GM18526 (cell line): Measurements from ENCODE around the gene SLC4A5.

Source experiments
- POLR2A ChIP-seq: IDR thresholded peaks from 3 replicates; pipeline ENCODE4 v1.6.1; 2011; ENCODE audit not compliant: insufficient read length; ENCODE audit errors: extremely low read depth

SLC4A5 gene, protein sequence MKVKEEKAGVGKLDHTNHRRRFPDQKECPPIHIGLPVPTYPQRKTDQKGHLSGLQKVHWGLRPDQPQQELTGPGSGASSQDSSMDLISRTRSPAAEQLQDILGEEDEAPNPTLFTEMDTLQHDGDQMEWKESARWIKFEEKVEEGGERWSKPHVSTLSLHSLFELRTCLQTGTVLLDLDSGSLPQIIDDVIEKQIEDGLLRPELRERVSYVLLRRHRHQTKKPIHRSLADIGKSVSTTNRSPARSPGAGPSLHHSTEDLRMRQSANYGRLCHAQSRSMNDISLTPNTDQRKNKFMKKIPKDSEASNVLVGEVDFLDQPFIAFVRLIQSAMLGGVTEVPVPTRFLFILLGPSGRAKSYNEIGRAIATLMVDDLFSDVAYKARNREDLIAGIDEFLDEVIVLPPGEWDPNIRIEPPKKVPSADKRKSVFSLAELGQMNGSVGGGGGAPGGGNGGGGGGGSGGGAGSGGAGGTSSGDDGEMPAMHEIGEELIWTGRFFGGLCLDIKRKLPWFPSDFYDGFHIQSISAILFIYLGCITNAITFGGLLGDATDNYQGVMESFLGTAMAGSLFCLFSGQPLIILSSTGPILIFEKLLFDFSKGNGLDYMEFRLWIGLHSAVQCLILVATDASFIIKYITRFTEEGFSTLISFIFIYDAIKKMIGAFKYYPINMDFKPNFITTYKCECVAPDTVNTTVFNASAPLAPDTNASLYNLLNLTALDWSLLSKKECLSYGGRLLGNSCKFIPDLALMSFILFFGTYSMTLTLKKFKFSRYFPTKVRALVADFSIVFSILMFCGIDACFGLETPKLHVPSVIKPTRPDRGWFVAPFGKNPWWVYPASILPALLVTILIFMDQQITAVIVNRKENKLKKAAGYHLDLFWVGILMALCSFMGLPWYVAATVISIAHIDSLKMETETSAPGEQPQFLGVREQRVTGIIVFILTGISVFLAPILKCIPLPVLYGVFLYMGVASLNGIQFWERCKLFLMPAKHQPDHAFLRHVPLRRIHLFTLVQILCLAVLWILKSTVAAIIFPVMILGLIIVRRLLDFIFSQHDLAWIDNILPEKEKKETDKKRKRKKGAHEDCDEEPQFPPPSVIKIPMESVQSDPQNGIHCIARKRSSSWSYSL

DNA sequence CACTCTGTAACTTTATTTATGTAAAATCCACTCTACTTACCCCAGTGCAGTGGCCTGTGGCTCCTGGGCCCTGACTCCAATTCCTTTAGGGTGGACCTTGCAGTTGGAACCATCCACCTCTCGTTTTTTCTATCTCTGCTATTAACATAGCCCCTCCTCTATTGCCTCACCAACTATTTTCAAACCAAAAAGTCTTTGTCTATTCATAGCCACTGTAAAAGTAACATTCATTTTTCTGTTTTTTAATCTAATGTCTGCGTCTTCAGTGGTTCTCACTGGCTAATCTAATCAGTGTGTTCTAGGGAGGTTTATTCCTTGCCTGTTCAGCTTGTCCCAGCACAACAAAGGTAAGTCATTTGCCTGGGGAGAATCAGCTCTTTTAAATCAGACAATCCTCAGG is at the start of gene SLC4A5:
SLC4A5 (minus strand) TSS at position 101 of the 400 bp plus-strand sequence. CDS start 28,393 bp downstream, outside the sequence.
- no peak for TF ChIP-seq POLR2A

DNA sequence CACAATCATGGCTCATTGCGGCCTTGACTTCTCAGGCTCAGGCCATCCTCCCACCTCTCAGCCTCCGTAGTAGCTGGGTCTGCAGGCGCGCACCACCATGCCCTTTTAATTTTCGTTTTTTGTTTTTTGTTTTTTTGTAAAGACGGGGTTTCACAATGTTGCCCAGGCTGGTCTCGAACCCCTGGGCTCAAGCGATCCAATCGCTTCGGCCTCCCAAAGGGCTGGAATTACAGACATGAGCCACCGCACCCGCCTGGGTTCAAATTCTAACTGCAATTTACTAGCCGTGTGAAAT is 49.2 kb upstream of the SLC4A5 start:
- no peak for TF ChIP-seq POLR2A

DNA sequence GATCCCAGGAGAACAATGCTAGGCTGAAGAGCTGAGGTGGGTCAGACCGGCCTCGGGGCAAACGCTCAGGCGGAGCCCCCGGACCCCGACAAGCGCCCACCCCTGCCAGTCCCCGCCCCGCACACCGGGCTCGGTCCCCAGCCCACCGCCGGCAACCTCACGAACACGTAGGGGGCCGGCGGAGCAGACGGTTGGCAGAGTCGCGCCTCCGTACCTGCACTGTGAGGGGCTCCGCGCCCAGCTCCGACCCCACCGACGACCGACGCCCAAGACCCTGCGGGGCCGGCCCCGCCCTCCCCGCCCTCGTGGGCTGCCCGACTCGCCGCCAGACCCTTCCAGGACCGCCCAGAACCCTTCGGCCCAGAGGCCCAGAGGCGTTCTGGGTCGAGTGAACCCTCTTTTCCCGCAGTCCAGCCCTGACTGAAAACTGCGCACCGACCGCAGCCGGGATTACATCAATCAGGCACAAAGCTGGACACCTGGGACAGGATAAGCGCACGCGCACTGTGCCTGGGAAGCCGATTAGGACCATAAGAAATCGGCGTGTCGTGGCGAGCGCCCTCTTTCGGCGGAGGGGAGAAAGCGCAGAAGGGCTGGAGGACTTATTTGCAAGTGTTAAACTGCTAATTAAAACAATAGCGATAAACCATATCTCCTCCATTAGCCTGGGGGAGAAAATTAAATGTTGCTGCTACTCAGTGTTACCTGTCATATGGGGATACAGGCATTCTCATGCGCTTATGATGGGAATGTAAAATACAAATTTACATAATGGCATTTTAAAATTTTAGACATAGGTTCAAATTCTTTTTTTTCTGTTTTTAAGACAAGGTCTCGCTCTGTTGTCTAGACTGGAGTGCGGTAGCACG is 48.6 kb upstream of the SLC4A5 start:
- peak; percentile 77 for TF ChIP-seq POLR2A

DNA sequence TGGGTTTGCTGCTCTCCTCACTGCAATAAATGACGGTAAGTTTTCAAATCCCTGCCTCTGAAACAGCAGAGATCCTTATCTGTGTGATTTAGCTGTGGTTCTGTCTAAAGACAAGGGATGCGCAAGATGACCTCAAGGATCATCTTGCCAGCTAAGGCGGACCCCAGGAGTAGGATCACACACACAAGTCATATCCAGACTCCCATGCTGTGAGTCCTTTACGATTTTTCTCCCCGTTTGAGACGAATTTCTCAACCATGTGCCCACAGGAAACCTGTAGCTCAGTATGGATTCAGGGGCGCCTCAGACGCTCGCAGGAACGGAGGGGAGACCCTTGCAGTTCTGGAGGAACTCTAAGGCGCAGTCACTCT is 48.0 kb upstream of the SLC4A5 start:
- no peak for TF ChIP-seq POLR2A

DNA sequence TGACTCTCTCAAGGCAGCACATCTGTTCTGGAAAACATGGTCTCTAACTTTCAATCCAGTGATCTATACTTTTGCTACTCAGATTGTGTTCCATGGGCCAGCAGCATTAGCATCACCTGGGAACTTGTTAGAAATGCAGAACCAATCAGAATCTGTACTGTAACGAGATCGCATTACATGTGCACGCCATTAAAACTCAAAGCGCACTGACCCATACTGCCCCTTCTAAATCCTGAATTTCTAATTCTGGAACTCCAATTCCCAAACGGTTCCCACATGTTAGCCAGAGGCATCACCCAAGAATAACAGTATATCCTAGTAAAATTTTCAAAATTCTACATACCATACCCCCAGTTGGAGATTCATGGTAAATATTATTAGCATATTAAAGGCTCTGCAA is 47.4 kb upstream of the SLC4A5 start:
- TF ChIP-seq POLR2A, result no peak

DNA sequence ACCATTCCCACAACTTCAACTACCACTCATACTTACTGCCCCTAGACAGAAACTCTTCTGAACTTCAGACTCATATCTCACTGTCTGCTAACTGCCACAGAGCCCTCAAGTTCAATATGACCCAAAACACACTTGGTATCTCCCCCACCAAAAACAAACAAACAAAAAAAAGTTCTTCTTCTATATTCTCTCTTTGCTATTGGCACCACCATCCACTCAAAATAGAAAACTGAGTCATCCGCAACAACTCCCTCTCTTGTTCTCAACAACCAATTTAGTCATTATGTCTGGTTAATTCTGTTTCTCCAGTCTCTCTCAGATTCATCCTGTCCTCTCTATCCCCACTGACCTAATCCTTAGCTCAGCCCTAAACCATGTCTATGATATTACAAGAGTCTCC is 44.1 kb upstream of the SLC4A5 start:
- TF ChIP-seq POLR2A, result no peak

DNA sequence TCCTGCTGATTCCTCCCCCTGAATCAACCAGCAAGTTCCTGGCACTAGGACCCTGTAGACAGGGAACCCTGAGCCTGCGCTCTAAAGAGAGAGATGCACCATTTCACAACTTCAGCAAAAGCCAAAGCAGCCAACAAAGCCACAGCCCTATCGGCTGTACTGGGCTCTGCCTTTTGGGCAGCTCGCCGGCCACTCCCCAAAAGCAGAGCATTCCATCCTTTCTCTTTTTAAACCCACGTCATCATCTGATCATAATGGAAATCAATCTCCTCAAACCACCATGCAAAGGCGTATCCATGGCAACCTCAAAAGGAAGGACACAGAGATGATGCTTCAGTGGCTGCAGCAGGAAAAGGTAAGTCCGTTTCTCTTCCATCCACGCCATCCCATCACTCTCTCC is 42.2 kb upstream of the SLC4A5 start:
- no peak for TF ChIP-seq POLR2A

DNA sequence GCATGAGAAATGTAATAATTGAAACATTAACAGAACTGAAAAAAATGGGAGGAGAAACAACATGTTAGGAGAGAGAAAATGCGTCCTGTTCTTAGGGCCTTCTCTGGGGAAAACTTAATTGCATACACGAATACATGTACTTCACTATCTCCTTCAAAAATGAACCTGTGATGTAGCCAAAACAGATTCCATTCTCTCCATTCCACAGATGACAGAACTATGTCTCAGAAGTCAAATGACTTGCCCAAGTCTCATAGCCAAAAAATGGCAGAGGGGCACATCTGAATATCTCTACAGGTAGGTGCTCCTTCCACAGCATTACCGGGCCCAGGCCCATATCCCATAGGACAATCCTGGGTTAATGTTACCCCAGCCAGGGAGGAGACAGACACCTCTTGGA is 40.8 kb upstream of the SLC4A5 start:
- no peak for TF ChIP-seq POLR2A

DNA sequence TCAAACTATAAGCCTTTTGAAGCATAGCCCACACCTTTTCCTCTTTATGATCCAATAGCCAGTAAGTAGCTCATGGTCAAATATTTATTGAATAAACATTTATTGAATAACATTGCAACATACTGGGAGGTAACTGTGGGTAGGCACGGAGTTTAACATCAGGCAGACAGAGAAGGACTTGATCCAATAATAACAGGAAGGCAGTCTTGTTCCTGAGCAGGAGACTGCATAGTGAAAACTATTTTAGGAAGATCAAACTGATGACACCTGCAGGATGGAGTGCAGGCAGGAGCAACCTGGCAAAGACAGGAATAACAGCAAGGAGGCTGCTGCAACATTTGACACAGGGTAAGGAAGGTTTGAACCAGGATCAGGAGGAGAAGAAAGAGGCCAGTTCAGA is 40.0 kb upstream of the SLC4A5 start:
- TF ChIP-seq POLR2A, result no peak

DNA sequence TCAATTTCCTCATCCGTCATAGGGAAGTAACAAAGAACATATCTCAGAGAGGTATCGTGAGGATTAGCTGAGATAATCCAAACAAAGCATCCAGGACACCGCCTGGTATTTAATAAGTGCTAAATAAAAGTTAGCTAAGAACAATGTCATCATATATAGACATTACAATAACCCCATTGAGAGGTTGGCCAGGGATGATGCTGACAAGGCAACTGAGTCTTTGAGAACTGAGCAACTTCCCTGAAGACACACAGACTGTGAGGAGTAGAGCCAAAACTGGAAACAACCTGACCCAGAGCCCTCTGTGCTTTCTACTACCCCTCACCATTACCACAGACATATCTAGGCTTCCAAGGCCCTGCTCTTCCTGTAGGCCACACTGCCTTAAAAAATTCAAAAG is 38.5 kb upstream of the SLC4A5 start:
- no peak for TF ChIP-seq POLR2A

DNA sequence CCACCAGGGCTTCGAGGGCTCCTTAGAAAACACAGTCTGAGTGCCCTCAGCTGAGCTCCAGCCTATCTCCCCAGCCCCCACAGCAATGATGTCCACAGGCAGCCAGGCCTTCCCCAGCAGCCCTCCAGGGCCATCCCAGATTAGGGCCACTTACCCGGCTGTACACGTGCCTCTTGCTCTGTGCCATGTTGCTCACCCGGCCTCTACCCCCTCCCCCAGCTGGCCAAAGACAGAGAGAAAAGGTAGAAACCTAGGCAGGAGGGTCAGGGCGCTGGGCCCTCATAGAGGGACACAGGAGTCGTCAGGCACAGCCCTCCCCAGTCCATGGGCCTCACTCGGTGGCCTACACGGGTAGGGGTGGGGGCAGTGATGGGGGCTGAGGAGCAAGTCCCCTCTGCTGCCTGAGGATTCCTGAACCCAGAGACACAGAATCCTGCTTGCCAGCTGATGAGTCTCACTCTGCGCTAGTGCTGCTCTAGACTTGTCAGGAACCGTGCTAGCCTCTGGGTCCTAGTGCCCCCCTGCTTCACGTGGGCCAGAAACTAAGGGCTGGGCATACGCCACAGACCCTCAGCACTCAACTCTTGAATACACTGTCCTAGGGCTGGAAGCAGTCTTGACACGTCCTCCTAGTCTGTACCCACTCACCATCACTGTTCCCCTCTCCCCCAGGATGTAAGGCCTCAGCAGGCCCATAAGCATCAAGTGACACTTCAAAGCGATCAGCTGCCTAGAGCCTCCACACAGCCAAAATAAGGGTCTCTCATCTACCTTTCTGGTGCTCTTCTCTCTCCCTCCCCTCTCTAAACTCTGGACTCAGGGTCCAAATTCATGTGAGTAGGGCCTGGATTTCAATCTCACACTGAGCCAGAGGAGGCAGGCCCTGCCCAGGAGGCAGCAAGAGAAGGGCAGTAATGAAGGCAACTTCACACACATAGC is 36.9 kb upstream of the SLC4A5 start, which contains the start of gene DCTN1:
DCTN1 (minus strand) TSS at position 461 of the 939 bp plus-strand sequence; CDS start at position 187, 274 bp downstream.
- TF ChIP-seq POLR2A, result no peak

DNA sequence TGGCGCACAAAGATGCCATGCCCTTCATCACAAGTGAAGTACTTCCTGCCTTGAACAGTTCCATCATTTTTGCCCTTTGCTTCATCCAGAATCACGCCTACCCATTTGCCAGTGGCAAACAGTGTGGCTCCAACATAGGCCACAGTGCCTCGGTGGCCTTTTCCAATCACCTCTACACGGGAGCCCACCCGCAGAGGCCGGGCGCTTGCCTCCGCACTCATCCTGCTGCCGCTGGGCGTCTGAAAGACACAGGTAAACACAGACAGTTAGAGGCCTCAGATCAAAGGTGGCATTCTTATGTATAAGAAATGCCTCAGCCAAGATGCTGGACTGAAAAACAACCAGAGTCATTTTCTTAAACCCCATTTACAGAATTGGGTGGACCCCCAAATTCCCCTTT is 34.8 kb upstream of the SLC4A5 start:
- no peak for TF ChIP-seq POLR2A

DNA sequence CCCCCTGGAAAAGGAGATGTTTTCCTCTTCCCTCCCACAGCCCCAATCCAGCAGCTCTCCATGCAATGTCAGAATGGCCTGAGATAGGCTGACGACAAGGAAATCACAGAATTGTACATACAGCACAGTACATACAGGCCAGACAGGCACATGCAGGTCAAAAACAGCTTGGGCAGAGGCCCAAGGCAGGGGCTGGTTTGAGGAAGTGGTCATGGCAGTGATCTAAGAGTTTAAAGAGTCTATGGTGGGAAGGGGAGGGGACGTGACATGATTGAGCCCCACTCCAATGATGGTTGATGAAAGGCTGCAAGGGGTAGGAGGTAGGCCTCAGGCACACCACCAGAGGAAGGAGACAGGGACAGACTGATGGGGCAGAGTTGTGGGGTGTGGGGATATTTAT is 32.6 kb upstream of the SLC4A5 start:
- no peak for TF ChIP-seq POLR2A

DNA sequence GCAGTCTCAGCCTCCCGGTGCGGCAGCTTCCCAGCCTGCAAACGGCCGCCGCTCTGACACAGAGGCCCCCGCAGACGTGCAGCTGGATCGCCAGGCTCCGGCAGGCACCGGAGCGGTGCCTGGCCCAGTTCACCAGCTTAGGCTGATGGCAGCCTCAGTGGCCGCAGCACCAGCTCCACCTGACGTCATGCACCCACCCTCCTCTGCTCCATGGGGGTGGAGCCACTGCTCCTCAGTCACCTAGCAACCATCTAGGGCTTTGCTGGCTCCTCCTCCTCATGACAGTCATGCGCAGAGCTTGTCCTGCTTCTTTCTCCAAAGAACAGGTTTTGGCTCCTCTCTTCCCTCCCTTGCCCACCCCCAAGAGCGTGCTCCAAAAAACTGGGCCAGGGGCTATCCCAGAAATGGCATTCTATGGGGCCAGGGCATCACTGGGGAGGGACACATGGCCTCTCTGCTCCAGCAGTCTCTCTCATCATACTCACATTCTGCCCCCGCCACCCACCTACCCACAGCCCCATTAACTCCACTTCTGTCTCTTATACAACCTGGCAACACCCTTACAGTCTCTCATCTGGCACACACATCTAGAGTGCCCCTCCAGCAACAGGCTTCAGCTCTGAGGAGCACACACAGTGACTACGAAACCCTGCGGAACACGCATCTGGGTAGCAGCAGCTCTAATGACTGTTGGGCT is 31.4 kb upstream of the SLC4A5 start:
- no peak for TF ChIP-seq POLR2A

DNA sequence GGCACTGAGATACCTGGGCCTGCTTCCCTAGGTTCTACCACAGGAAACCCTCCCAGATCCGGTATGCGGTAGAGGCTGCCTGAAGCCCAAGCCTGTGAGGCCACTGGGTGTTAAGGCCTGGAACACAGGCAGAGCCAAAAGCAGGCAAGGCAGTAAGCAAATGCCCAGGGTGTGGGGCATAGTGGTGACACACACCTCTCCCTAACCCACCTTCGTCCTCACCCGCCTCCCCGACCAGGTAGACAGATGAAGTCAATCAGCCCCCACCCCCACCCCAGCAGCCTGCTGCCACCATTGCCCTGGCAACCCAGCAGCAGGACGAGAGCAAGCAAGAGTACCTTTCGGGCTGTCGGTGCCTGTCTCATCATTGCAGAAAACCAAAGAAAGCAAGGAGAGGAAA is 30.8 kb upstream of the SLC4A5 start:
- TF ChIP-seq POLR2A, result no peak
